ENCODE measurements around the gene BRI3BP. TPM values are rescaled to one million over a fixed set of nuclear protein-coding genes. Genes with fewer than 3 reads are reported as not detected.

BRI3BP gene
- total RNA-seq, 3 donors from 2014 or later, result 4.3 to 6.7 (median 5.0) TPM

DNA sequence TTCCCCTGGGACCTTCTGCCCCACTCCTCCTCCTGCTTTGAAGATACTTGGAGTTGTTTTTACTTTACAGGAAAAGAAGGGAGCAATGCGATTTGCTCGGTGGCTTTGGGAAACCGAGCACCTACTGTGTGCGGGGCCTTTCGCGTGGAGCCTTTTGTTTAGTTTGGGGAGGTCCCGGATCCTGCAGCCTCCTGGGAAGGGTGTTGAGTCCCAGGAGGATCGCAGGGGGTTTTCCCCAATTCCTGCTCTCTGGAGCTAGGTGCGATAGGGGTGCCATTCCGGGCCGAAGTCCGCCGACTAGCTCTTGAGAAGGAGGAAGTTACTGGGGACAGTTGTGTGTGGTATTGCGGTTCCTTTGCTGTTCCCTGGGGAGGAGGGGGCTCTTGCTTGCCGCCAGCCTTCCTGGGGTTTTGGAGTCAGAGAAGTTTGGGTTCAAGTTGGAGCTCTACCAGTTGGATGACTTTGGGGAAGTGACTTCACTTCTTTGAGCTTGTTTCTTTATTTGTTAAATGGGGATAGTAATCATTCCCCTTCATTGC, 1.1 kb downstream of the BRI3BP start:
- TF ChIP-seq POLR2A (IDR thresholded peaks at IDR 0.05), result no peak
- TF ChIP-seq POLR2AphosphoS5 (IDR thresholded peaks at IDR 0.05), result no peak
- TF ChIP-seq, protein P1, sequence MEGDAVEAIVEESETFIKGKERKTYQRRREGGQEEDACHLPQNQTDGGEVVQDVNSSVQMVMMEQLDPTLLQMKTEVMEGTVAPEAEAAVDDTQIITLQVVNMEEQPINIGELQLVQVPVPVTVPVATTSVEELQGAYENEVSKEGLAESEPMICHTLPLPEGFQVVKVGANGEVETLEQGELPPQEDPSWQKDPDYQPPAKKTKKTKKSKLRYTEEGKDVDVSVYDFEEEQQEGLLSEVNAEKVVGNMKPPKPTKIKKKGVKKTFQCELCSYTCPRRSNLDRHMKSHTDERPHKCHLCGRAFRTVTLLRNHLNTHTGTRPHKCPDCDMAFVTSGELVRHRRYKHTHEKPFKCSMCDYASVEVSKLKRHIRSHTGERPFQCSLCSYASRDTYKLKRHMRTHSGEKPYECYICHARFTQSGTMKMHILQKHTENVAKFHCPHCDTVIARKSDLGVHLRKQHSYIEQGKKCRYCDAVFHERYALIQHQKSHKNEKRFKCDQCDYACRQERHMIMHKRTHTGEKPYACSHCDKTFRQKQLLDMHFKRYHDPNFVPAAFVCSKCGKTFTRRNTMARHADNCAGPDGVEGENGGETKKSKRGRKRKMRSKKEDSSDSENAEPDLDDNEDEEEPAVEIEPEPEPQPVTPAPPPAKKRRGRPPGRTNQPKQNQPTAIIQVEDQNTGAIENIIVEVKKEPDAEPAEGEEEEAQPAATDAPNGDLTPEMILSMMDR (IDR thresholded peaks at IDR 0.05), result no peak
- H3K4me1 ChIP-seq, result peaks cover 0 to 8% of the 10 kb centered on the region in 2 donors
- no peak for DNase-seq (ENCODE audit: low spot score in 2 of 2)
- H3K36me3 ChIP-seq, result no peaks in the 10 kb centered on the region
- H3K27me3 ChIP-seq, result no peaks in the 10 kb centered on the region
- H3K4me3 ChIP-seq, result peak overlapping the region; percentile 60 to 90 (median 68)
- no peaks in the 10 kb centered on the region for H3K9me3 ChIP-seq
- intact Hi-C loops (cut with DNase I; ENCODE audit: low total_unique reads), result no loop called here
- no peak overlapping the region for H3K27ac ChIP-seq

DNA sequence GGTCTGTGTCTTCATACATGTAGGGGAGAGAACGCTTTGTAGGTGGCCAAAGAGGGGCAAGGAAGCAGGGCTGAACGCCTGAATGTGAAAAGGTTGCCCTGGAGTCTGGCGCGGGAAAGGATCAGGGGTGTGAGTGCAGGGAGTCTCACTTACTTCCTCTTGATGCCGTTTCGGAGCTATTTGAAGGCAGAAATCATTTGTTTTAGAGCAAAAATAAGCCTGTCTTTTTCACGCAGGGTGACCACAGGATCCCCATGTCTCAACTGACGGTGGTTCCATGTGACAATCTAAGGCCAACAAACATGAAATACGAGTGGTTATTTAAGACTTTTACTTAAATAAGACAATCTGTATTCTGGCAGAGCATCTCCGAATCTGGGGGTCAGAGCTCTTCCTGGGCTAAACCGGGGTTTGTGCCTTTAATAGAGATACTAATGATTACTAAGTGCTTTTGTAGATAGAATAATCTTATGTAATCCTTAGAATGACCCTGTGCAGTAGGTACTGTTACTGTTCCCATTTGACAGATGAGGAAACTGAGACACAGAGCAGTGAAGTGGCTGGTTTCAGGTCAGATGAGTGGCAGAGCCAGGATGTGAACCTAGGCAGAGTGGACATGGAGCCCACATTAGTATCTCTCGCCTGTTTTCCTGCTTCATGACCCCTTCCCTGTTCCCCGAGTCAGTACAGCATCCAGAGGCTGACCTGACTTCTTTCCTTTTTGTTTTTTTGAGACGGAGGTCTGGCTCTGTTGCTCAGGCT, 1.9 kb downstream of the BRI3BP start:
- no peaks in the 10 kb centered on the region for H3K36me3 ChIP-seq
- TF ChIP-seq POLR2A (IDR thresholded peaks at IDR 0.05) (no peak), POLR2AphosphoS5 (IDR thresholded peaks at IDR 0.05) (no peak)
- TF ChIP-seq, protein P1 (IDR thresholded peaks at IDR 0.05), result no peak
- intact Hi-C loops (cut with DNase I; ENCODE audit: low total_unique reads), result no loop called here
- peaks cover 0 to 8% of the 10 kb centered on the region in 2 donors for H3K4me1 ChIP-seq
- no peaks in the 10 kb centered on the region for H3K27me3 ChIP-seq
- H3K9me3 ChIP-seq, result no peaks in the 10 kb centered on the region
- H3K4me3 ChIP-seq, result peak overlapping the region in 1 of 3 donors; percentile 68
- H3K27ac ChIP-seq, result no peak overlapping the region
- no peak for DNase-seq (ENCODE audit: low spot score in 2 of 2)

DNA sequence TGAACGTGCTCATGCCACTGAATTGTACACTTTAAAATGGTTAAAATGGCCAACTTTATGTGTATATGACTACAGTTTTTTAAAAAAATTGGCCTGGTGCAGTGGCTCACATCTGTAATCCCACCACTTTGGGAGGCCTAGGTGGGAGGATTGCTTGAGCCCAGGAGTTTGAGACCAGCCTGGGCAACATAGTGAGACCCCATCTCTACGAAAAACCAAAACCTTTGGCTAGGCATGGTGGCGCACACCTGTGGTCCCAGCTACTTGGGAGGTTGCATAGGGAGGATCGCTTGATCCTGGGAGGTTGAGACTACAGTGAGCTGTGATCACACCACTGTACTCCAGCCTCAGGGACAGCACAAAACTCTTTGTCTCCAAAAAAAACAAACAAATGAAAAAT, 5.3 kb downstream of the BRI3BP start:
- intact Hi-C loops (cut with DNase I; ENCODE audit: low total_unique reads), result no loop called here
- H3K36me3 ChIP-seq, result no peaks in the 10 kb centered on the region
- no peaks in the 10 kb centered on the region for H3K27me3 ChIP-seq
- DNase-seq (ENCODE audit: low spot score in 2 of 2), result no peak
- no peak overlapping the region for H3K27ac ChIP-seq
- no peaks in the 10 kb centered on the region for H3K9me3 ChIP-seq
- H3K4me1 ChIP-seq, result peaks cover 0 to 8% of the 10 kb centered on the region in 2 donors
- TF ChIP-seq, protein P1 (IDR thresholded peaks at IDR 0.05), result no peak
- TF ChIP-seq POLR2A (IDR thresholded peaks at IDR 0.05) (no peak), POLR2AphosphoS5 (IDR thresholded peaks at IDR 0.05) (no peak)
- H3K4me3 ChIP-seq, result no peak overlapping the region

DNA sequence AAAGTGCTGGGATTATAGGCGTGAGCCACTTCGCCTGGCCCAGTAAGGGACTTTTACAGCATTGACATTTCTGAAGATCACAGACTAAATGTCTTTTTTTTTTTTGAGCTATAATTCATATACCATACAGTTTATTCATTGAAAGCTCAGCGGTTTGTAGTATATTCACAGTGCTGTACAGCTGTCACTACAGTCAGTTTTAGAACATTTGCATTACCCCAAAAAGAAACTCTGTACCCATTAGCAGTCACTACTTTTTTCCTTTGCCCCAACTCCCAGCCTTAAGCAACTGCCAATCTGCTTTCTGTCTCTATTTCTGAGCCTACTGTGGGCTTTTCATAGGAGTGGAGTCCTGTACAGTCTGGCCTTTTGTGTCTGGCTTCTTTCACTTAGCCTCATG, 8.2 kb downstream of the BRI3BP start:
- H3K4me3 ChIP-seq, result no peak overlapping the region
- no peaks in the 10 kb centered on the region for H3K9me3 ChIP-seq
- no peak overlapping the region for H3K27ac ChIP-seq
- intact Hi-C loops (cut with DNase I; ENCODE audit: low total_unique reads), result no loop called here
- no peak for TF ChIP-seq POLR2A (IDR thresholded peaks at IDR 0.05)
- no peak for DNase-seq (ENCODE audit: low spot score in 2 of 2)
- H3K4me1 ChIP-seq, result no peaks in the 10 kb centered on the region
- H3K27me3 ChIP-seq, result no peaks in the 10 kb centered on the region
- H3K36me3 ChIP-seq, result no peaks in the 10 kb centered on the region

DNA sequence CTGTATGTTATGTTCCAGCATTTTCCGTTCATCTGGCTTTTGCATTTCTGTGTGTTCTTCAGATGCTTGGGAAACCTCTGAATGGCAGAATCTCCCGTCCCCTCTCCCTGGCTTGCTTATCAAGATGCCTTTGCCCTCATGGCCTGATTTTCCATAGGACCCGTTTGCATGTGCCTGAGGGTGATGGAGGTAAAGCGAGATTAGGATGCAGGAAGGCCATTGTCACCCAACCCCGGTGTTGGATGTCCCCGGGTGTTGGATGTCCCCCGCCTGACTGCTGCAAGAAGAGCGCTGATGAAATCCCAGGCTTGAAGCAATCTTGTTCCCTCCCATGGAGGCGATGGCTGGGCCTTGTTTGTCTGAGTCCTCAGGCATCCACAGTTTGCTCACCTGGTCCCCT, 9.6 kb downstream of the BRI3BP start:
- H3K4me1 ChIP-seq, result no peaks in the 10 kb centered on the region
- no peaks in the 10 kb centered on the region for H3K9me3 ChIP-seq
- TF ChIP-seq, protein P1 (IDR thresholded peaks at IDR 0.05), result no peak
- TF ChIP-seq POLR2A (IDR thresholded peaks at IDR 0.05) (no peak), POLR2AphosphoS5 (IDR thresholded peaks at IDR 0.05) (no peak)
- intact Hi-C loops (cut with DNase I; ENCODE audit: low total_unique reads), result no loop called here
- no peaks in the 10 kb centered on the region for H3K27me3 ChIP-seq
- H3K36me3 ChIP-seq, result no peaks in the 10 kb centered on the region
- no peak for DNase-seq (ENCODE audit: low spot score in 2 of 2)
- no peak overlapping the region for H3K27ac ChIP-seq
- no peak overlapping the region for H3K4me3 ChIP-seq
